Measurements from ENCODE around the gene MAVS. TPM values are rescaled to one million over a fixed set of nuclear protein-coding genes. Genes with fewer than 3 reads are reported as not detected.

Gene MAVS
- total RNA-seq, 1 experiment from 2014 or later = 31.7 TPM

- Mint-ChIP-seq H3K9me3 (ENCODE audit: unreplicated experiment) (no peaks in the 10 kb centered on the region), H3K27ac (ENCODE audit: low read depth, unreplicated experiment) (peak overlapping the region; percentile 63), H3K4me3 (ENCODE audit: unreplicated experiment) (no peak overlapping the region), H3K4me1 (ENCODE audit: insufficient read depth, unreplicated experiment) (peaks cover 19% of the 10 kb centered on the region), H3K36me3 (ENCODE audit: insufficient read depth, unreplicated experiment) (peaks cover 8% of the 10 kb centered on the region), H3K27me3 (ENCODE audit: insufficient read depth, unreplicated experiment) (no peaks in the 10 kb centered on the region)
- no TSS peak for BruUV-seq (replicated peaks)
- peak; percentile 55 for TF ChIP-seq CTCF (IDR thresholded peaks at IDR 0.05; ENCODE audit: unreplicated experiment)
- DNase-seq (ENCODE audit: unreplicated experiment) = peak; percentile 94
- CTCF ChIA-PET = interaction anchor here (0.5 to 10.7 kb wide), 27 partner anchors 8 to 357 kb away, joined by 3 to 231 read pairs (median 4); partner anchors contain the start of genes ADISSP, CDC25B, CENPB and SPEF1
- intact Hi-C loops (cut with micrococcal nuclease) = no loop called here
- POLR2A ChIA-PET = interaction anchor here (0.7 to 4.1 kb wide), 8 partner anchors 20 to 208 kb away, joined by 3 to 56 read pairs (median 8); partner anchors contain the start of genes ADISSP, CDC25B and MAVS
Observed at GRCh38 chr20:3818155-3819151, 28.2 kb upstream of the MAVS start.

- H3K27ac Mint-ChIP-seq (ENCODE audit: low read depth, unreplicated experiment) = peak overlapping the region; percentile 96
- TF ChIP-seq CTCF (IDR thresholded peaks at IDR 0.05; ENCODE audit: unreplicated experiment) = no peak
- H3K36me3 Mint-ChIP-seq (ENCODE audit: insufficient read depth, unreplicated experiment) = peaks cover 11% of the 10 kb centered on the region
- POLR2A ChIA-PET = interaction anchor here (0.7 to 4.1 kb wide), 14 partner anchors 13 to 342 kb away, joined by 3 to 64 read pairs (median 7); partner anchors contain the start of genes ADISSP, CDC25B and MAVS
- peaks cover 19% of the 10 kb centered on the region for H3K4me1 Mint-ChIP-seq (ENCODE audit: insufficient read depth, unreplicated experiment)
- CTCF ChIA-PET = interaction anchor here (0.6 to 10.7 kb wide), 27 partner anchors 16 to 358 kb away, joined by 3 to 231 read pairs (median 5); partner anchors contain the start of genes ADISSP, CDC25B, CENPB and MAVS
- intact Hi-C loops (cut with micrococcal nuclease) = loop anchor here (1.0 to 2.0 kb wide), 6 partner anchors 23 to 103 kb away; partner anchors contain the start of genes CDC25B, CENPB and MAVS
- no peaks in the 10 kb centered on the region for H3K9me3 Mint-ChIP-seq (ENCODE audit: unreplicated experiment)
- TSS peak; percentile 19 for BruUV-seq (replicated peaks)
- peak overlapping the region; percentile 93 for H3K4me3 Mint-ChIP-seq (ENCODE audit: unreplicated experiment)
- DNase-seq (ENCODE audit: unreplicated experiment) = no peak
- H3K27me3 Mint-ChIP-seq (ENCODE audit: insufficient read depth, unreplicated experiment) = no peaks in the 10 kb centered on the region
Observed at GRCh38 chr20:3819411-3820047, 27.1 kb upstream of the MAVS start.

GRCh38 chr20:3820048-3820900 is 26.4 kb upstream of the MAVS start, which contains the start of gene AP5S1:
Gene AP5S1, plus strand, starts transcription at chr20:3820547. Its CDS starts 1,571 bp downstream, at chr20:3822118.
- BruUV-seq (replicated peaks) = no TSS peak
- intact Hi-C loops (cut with micrococcal nuclease) = loop anchor here (1.0 to 2.0 kb wide), 6 partner anchors 24 to 104 kb away; partner anchors contain the start of genes CDC25B, CENPB and MAVS
- Mint-ChIP-seq H3K27me3 (ENCODE audit: insufficient read depth, unreplicated experiment) (no peaks in the 10 kb centered on the region), H3K4me3 (ENCODE audit: unreplicated experiment) (peak within 1 kb of the TSS; percentile 93), H3K4me1 (ENCODE audit: insufficient read depth, unreplicated experiment) (peaks cover 19% of the 10 kb centered on the region), H3K9me3 (ENCODE audit: unreplicated experiment) (no peaks in the 10 kb centered on the region), H3K36me3 (ENCODE audit: insufficient read depth, unreplicated experiment) (peaks cover 19% of the 10 kb centered on the region), H3K27ac (ENCODE audit: low read depth, unreplicated experiment) (peak within 1 kb of the TSS; percentile 96)
- peak; percentile 97 for TF ChIP-seq CTCF (IDR thresholded peaks at IDR 0.05; ENCODE audit: unreplicated experiment)
- peak; percentile 96 for DNase-seq (ENCODE audit: unreplicated experiment)
- POLR2A ChIA-PET = interaction anchor here (0.5 to 4.1 kb wide), 28 partner anchors 10 to 412 kb away, joined by 3 to 64 read pairs (median 6); partner anchors contain the start of genes ADISSP, CDC25B, MAVS and PANK2
- CTCF ChIA-PET = interaction anchor here (0.7 to 10.7 kb wide), 34 partner anchors 12 to 270 kb away, joined by 3 to 231 read pairs (median 4); partner anchors contain the start of genes ADISSP, CDC25B, CENPB and SIGLEC1
